Nephron progenitor cell (in vitro differentiated cells): ENCODE results near the gene LGALS7B.

Source experiments
- DNase-seq: peaks from one replicate; pipeline ENCODE4 v3.0.0; 2021
- H3K27ac Mint-ChIP-seq: 2 replicates; pipeline ENCODE4 v1.8.0; 2021; ENCODE audit warnings: mild to moderate bottlenecking, moderate library complexity, mixed read lengths
- H3K27me3 Mint-ChIP-seq: 2 replicates; pipeline ENCODE4 v1.8.0; 2021; ENCODE audit warnings: mild to moderate bottlenecking, low read depth, mixed read lengths; ENCODE audit not compliant: poor library complexity
- H3K36me3 Mint-ChIP-seq: 2 replicates; pipeline ENCODE4 v1.8.0; 2021; ENCODE audit warnings: low read depth, mixed read lengths
- H3K4me1 Mint-ChIP-seq: 2 replicates; pipeline ENCODE4 v1.8.0; 2021; ENCODE audit warnings: mixed read lengths
- H3K4me3 Mint-ChIP-seq: 2 replicates; pipeline ENCODE4 v1.8.0; 2021; ENCODE audit warnings: mild to moderate bottlenecking, moderate library complexity, mixed read lengths
- H3K9me3 Mint-ChIP-seq: 2 replicates; pipeline ENCODE4 v1.8.0; 2021; ENCODE audit warnings: mild to moderate bottlenecking, moderate library complexity, mixed read lengths
- TF ChIP-seq, protein P1 (sequence below): fragments of 200-600 bp; sonication (generic); IDR thresholded peaks from 2 replicates; pipeline ENCODE4 v1.5.0; 2021; ENCODE audit warnings: antibody characterized with exemption

LGALS7B gene

DNA sequence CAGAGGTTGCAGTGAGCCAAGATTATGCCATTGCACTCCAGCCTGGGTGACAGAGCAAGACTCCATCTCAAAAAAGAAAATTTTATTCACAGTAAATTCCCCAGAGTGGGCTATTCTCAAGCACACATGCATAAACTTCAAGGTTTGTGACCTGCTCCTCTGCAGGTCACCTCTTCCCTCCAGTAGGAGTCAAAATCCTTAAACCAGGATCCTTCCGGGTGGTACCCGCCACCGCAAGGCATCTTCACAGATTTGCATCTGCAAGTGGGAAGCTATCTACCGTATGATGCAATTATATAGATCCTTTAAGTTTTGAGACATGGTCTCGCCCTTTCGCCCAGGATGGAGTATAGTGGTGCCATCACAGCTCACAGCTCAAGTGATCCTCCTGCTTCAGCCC lies 45.6 kb downstream of the LGALS7B start:
- Mint-ChIP-seq H3K9me3 (no peaks in the 10 kb centered on the region), H3K4me1 (peaks cover 30% of the 10 kb centered on the region), H3K36me3 (peaks cover 63% of the 10 kb centered on the region), H3K27me3 (peaks cover 2% of the 10 kb centered on the region), H3K27ac (no peak overlapping the region), H3K4me3 (no peak overlapping the region)
- no peak for DNase-seq
- TF ChIP-seq, protein P1, sequence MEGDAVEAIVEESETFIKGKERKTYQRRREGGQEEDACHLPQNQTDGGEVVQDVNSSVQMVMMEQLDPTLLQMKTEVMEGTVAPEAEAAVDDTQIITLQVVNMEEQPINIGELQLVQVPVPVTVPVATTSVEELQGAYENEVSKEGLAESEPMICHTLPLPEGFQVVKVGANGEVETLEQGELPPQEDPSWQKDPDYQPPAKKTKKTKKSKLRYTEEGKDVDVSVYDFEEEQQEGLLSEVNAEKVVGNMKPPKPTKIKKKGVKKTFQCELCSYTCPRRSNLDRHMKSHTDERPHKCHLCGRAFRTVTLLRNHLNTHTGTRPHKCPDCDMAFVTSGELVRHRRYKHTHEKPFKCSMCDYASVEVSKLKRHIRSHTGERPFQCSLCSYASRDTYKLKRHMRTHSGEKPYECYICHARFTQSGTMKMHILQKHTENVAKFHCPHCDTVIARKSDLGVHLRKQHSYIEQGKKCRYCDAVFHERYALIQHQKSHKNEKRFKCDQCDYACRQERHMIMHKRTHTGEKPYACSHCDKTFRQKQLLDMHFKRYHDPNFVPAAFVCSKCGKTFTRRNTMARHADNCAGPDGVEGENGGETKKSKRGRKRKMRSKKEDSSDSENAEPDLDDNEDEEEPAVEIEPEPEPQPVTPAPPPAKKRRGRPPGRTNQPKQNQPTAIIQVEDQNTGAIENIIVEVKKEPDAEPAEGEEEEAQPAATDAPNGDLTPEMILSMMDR = no peak

DNA sequence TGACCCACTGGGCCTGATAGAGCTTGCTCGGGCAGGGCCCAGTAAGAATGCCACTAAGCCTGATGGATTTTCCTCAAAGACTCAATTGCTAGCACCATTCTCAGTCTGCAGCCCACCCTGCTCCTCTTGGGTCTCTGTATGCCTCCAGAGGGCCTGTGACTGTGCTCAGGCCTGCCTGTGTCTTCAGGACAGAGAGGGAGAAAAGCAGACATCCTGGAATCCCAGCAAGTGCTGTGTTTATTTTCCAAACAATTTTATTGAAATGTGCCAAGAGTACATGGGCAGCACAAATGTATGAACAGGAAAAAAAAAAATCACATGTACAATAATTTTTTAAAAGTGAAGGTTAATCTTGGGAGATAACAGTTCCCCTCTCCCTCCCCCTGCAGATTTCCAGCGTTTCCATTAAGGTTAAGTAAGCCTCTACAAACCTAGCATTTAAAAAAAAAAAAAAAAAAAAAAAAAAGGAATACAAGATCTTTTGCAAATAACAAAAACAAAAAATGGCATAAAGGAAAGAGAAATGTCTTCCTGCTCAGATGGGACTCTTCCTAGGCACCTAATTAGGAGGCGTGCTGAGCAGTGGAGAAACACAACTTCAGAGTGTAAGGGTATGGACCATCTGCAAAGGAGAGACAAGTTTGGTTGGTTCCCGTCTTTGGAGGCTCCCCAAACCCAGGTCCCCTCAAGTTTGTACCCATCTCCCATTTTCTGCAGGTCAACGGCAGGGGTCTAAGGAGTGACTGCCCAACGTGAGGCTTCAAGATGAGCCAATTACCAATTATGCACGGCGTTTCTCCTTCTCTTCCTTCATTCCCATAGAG lies 47.4 kb downstream of the LGALS7B start:
- no peak overlapping the region for H3K4me3 Mint-ChIP-seq
- H3K4me1 Mint-ChIP-seq = peaks cover 14% of the 10 kb centered on the region
- TF ChIP-seq, protein P1 = no peak
- DNase-seq = no peak
- peak overlapping the region; percentile 77 for H3K27ac Mint-ChIP-seq
- H3K27me3 Mint-ChIP-seq = peaks cover 7% of the 10 kb centered on the region
- peaks cover 63% of the 10 kb centered on the region for H3K36me3 Mint-ChIP-seq
- no peaks in the 10 kb centered on the region for H3K9me3 Mint-ChIP-seq

DNA sequence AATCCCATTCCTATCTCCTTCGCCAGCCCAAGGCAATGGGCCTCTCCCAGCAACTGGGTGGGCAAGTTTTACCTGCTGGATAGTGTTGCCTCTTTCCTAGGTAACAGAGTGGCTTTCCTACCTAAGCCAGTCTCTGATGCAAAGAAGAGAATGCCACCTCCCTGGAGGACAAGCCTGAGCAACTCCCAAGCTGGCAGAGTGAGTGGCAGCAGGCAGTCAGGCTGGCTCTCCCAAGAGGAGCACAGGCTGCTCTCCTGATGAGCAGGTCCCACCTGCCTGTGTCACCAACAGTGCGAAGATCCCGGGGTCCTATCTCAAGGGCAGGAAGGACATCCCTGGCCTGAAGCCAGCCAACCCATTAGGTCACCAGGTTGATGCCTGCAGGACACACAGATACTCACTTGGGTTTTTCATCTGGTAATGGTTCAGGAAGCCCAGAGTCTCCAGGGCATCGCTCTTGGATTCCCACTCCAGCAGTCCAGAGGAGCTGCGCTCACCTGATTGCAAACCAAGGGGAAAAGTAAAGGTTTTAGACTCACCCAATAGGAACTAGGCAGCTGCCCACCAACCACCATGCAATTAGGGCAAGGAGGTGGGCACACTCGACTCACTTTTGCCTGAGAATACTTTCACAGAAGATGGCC lies 48.1 kb downstream of the LGALS7B start:
- no peak overlapping the region for H3K4me3 Mint-ChIP-seq
- H3K4me1 Mint-ChIP-seq = peaks cover 12% of the 10 kb centered on the region
- peaks cover 7% of the 10 kb centered on the region for H3K27me3 Mint-ChIP-seq
- TF ChIP-seq, protein P1 = no peak
- H3K36me3 Mint-ChIP-seq = peaks cover 66% of the 10 kb centered on the region
- peak overlapping the region; percentile 69 for H3K27ac Mint-ChIP-seq
- no peak for DNase-seq
- no peaks in the 10 kb centered on the region for H3K9me3 Mint-ChIP-seq

DNA sequence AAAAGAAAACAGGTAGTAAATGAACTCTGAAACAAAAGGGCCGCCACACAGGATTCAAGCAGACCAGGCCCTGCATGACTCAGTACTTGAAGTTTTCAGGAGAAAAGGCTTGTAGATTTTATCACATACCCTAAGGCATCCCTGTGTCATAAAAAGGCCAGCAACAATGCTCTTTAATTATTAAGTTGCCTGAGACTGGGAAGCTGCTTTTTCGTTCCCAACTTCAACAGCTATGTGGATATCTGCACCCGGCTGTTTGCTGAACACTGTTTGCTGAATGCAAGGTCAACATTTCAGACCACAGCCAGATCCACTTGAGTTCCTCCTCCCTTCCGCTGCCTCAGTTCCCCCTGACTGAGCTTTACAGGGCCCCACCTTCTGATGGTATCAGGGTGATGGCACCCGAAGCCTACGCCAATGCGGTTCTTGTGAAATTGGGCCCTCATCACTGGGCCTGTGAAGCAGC lies 48.7 kb downstream of the LGALS7B start:
- peaks cover 14% of the 10 kb centered on the region for H3K4me1 Mint-ChIP-seq
- no peak overlapping the region for H3K4me3 Mint-ChIP-seq
- H3K27ac Mint-ChIP-seq = peak overlapping the region; percentile 66
- TF ChIP-seq, protein P1 = no peak
- H3K27me3 Mint-ChIP-seq = peaks cover 7% of the 10 kb centered on the region
- no peaks in the 10 kb centered on the region for H3K9me3 Mint-ChIP-seq
- peaks cover 70% of the 10 kb centered on the region for H3K36me3 Mint-ChIP-seq
- DNase-seq = no peak

DNA sequence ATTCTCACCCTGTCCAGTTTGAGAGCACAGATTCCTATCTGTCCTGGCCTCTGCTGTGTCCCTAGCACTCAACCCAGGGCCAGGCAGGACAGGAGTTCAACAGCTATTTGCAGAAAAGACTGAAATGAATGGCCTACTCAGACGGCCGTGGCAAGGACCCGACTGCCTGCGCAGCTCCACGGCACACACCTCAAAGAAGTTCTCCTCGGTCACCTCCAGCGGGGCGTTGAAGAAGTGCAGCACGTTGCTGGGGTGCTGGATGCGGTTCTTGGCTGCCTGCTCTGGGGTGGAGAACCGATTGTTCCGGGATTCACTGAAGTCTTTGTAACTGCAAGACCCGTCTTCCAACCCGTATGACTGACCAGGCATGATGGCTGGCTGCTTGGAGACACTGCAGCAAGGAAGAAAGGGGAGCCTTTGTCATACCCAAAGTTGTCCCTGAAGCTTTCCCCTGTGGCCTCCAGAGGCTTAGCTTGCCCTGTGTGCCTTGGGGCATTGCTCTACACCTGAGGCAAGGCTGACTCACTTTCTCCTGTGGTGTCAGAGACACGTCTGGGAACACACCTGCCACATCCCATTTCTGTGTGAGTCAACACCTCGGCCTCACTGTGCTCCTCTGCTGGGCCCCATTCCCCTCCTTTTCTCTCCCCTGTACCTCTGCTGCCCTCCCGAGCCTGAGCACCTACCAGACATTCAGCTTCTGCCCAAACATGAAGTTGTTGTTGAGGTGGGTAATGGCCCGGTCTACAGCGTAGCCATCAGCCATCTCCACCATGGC lies 49.4 kb downstream of the LGALS7B start:
- no peaks in the 10 kb centered on the region for H3K9me3 Mint-ChIP-seq
- H3K27me3 Mint-ChIP-seq = peaks cover 7% of the 10 kb centered on the region
- H3K4me3 Mint-ChIP-seq = no peak overlapping the region
- peaks cover 9% of the 10 kb centered on the region for H3K4me1 Mint-ChIP-seq
- TF ChIP-seq, protein P1 = no peak
- DNase-seq = no peak
- H3K36me3 Mint-ChIP-seq = peaks cover 70% of the 10 kb centered on the region
- peak overlapping the region; percentile 96 for H3K27ac Mint-ChIP-seq
